Panc1 (cell line): ENCODE measurements around the gene BLCAP.

Experiments
- TF ChIP-seq, protein P1 (sequence below): fragments of 450-650 bp; IDR thresholded peaks from 2 replicates; pipeline ENCODE4 v1.5.1; 2017; ENCODE audit warnings: mild to moderate bottlenecking
- TF ChIP-seq, protein P2 (sequence below), 2 experiments: IDR thresholded peaks; 2 replicates each; pipeline ENCODE4 v1.6.1; 2011 to 2012; ENCODE audit warnings: low read depth in 2 of 2, control low read depth in 1 of 2, low read length in 1 of 2, mild to moderate bottlenecking in 1 of 2, moderate library complexity in 1 of 2; ENCODE audit not compliant: insufficient read depth in 1 of 2

DNA sequence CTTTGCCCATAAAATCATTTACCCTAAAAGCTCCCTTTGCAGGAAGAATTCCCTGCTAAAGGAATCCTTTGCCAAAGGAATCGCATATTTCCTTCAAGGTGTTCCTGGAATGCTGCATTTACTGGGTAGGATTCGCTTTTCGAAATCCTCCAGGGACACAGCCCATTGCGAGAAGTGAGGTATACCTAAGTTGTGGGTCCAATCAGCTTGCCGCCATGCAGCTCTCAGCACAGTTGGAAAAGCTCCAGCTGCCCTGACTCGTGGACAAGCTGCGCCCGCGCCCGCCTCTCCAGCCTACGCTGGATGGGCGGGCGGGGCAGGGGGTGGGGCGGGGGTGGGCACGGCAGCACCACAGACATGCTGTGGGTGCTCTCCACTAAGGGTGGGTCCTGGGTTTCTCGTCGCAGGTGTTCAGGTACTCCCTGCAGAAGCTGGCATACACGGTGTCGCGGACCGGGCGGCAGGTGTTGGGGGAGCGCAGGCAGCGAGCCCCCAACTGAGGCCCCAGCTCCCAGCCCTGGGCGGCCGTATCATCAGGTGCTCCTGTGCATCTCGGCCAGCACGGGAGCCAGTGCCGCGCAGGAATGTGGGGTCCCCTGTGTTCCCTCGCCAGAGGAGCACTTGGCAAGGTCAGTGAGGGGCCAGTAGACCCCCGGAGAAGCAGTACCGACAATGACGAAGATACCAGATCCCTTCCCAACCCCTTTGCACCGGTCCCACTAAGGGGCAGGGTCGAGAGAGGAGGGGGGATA is 5.2 kb downstream of the BLCAP start:
- TF ChIP-seq, protein P1, sequence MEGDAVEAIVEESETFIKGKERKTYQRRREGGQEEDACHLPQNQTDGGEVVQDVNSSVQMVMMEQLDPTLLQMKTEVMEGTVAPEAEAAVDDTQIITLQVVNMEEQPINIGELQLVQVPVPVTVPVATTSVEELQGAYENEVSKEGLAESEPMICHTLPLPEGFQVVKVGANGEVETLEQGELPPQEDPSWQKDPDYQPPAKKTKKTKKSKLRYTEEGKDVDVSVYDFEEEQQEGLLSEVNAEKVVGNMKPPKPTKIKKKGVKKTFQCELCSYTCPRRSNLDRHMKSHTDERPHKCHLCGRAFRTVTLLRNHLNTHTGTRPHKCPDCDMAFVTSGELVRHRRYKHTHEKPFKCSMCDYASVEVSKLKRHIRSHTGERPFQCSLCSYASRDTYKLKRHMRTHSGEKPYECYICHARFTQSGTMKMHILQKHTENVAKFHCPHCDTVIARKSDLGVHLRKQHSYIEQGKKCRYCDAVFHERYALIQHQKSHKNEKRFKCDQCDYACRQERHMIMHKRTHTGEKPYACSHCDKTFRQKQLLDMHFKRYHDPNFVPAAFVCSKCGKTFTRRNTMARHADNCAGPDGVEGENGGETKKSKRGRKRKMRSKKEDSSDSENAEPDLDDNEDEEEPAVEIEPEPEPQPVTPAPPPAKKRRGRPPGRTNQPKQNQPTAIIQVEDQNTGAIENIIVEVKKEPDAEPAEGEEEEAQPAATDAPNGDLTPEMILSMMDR = no peak
- TF ChIP-seq, protein P2, sequence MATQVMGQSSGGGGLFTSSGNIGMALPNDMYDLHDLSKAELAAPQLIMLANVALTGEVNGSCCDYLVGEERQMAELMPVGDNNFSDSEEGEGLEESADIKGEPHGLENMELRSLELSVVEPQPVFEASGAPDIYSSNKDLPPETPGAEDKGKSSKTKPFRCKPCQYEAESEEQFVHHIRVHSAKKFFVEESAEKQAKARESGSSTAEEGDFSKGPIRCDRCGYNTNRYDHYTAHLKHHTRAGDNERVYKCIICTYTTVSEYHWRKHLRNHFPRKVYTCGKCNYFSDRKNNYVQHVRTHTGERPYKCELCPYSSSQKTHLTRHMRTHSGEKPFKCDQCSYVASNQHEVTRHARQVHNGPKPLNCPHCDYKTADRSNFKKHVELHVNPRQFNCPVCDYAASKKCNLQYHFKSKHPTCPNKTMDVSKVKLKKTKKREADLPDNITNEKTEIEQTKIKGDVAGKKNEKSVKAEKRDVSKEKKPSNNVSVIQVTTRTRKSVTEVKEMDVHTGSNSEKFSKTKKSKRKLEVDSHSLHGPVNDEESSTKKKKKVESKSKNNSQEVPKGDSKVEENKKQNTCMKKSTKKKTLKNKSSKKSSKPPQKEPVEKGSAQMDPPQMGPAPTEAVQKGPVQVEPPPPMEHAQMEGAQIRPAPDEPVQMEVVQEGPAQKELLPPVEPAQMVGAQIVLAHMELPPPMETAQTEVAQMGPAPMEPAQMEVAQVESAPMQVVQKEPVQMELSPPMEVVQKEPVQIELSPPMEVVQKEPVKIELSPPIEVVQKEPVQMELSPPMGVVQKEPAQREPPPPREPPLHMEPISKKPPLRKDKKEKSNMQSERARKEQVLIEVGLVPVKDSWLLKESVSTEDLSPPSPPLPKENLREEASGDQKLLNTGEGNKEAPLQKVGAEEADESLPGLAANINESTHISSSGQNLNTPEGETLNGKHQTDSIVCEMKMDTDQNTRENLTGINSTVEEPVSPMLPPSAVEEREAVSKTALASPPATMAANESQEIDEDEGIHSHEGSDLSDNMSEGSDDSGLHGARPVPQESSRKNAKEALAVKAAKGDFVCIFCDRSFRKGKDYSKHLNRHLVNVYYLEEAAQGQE (IDR thresholded peaks at IDR 0.05; ENCODE audit: insufficient read depth in 1 of 2, low read depth in 2 of 2, low read length in 1 of 2) = no peak
